ENCODE measurements around the gene ALPL.

- no peak for TF ChIP-seq POLR2A (IDR thresholded peaks at IDR 0.05)
- TF ChIP-seq, protein P1, sequence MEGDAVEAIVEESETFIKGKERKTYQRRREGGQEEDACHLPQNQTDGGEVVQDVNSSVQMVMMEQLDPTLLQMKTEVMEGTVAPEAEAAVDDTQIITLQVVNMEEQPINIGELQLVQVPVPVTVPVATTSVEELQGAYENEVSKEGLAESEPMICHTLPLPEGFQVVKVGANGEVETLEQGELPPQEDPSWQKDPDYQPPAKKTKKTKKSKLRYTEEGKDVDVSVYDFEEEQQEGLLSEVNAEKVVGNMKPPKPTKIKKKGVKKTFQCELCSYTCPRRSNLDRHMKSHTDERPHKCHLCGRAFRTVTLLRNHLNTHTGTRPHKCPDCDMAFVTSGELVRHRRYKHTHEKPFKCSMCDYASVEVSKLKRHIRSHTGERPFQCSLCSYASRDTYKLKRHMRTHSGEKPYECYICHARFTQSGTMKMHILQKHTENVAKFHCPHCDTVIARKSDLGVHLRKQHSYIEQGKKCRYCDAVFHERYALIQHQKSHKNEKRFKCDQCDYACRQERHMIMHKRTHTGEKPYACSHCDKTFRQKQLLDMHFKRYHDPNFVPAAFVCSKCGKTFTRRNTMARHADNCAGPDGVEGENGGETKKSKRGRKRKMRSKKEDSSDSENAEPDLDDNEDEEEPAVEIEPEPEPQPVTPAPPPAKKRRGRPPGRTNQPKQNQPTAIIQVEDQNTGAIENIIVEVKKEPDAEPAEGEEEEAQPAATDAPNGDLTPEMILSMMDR (IDR thresholded peaks at IDR 0.05), result no peak
Observed at GRCh38 chr1:21621051-21621450, 111.8 kb downstream of the ALPL start.

Measured in uterus (tissue), 2 donors.